Thoracic aorta (tissue), 2 donors: ENCODE measurements around the gene SHISA2. TPM values are rescaled to one million over a fixed set of nuclear protein-coding genes. Genes with fewer than 3 reads are reported as not detected.

Experiments
- ATAC-seq: fragments of 150-250 bp; one replicate; pipeline ENCODE4 v1.8.0; 2017; ENCODE audit warnings: low read depth; ENCODE audit not compliant: insufficient number of reproducible peaks, low FRiP score
- DNase-seq: peaks from one replicate; pipeline ENCODE4 v3.0.0-alpha.2; 2020; ENCODE audit warnings: low spot score
- H3K27ac ChIP-seq, 2 donors: fragments of 200-600 bp; sonication (generic); 1 replicate in 1 of 2; 2 replicates in 1 of 2; pipeline ENCODE4 v1.5.1; 2016; ENCODE audit warnings: mild to moderate bottlenecking in 2 of 2, moderate library complexity in 2 of 2
- H3K27me3 ChIP-seq: fragments of 200-600 bp; sonication (generic); replicated peaks from 2 replicates; pipeline ENCODE4 v1.6.0; 2016; ENCODE audit warnings: mild to moderate bottlenecking; ENCODE audit not compliant: insufficient read depth
- H3K36me3 ChIP-seq: fragments of 200-600 bp; sonication (generic); one replicate; pipeline ENCODE4 v1.5.1; 2016
- H3K4me1 ChIP-seq, 2 donors: fragments of 200-600 bp; sonication (generic); 1 replicate in 1 of 2; 2 replicates in 1 of 2; pipeline versions ENCODE4 v1.5.1 to v1.6.0; 2016; ENCODE audit warnings: low read depth in 2 of 2, mild to moderate bottlenecking in 1 of 2; ENCODE audit not compliant: control insufficient read depth in 1 of 2
- H3K4me3 ChIP-seq: fragments of 200-600 bp; sonication (generic); 2 replicates; pipeline ENCODE4 v1.5.1; 2016; ENCODE audit warnings: mild to moderate bottlenecking
- H3K9me3 ChIP-seq: fragments of 200-600 bp; sonication (generic); 2 replicates; pipeline ENCODE4 v1.5.1; 2016
- CTCF ChIP-seq: fragments of 200-600 bp; sonication (generic); IDR thresholded peaks from one replicate; pipeline ENCODE4 v1.5.1; 2019; ENCODE audit warnings: antibody characterized with exemption
- total RNA-seq, 2 donors: library from RNA; depleted of rRNA; stranded (reverse); fragments of >200 nt; gene quantifications; one replicate each; pipeline versions ENCODE4 v1.1.0 to v1.2.3, GENCODE V29; 2016

Gene SHISA2
- total RNA-seq, 2 donors from 2014 or later = 0.35 to 0.54 TPM

- H3K36me3 ChIP-seq = no peaks in the 10 kb centered on the region
- peak; percentile 46 for TF ChIP-seq CTCF
- H3K4me3 ChIP-seq = no peak overlapping the region
- H3K4me1 ChIP-seq = no peaks in the 10 kb centered on the region
- H3K27ac ChIP-seq = no peak overlapping the region
- ATAC-seq = no peak
- no peaks in the 10 kb centered on the region for H3K9me3 ChIP-seq
- no peak for DNase-seq
- no peaks in the 10 kb centered on the region for H3K27me3 ChIP-seq
Measured at GRCh38 chr13:26062853-26063444, 11.1 kb upstream of the SHISA2 start.

GRCh38 chr13:26061947-26062346, 10.1 kb upstream of the SHISA2 start:
- no peak for ATAC-seq
- DNase-seq = no peak

GRCh38 chr13:26061256-26061655, 9.4 kb upstream of the SHISA2 start:
- H3K4me1 ChIP-seq = no peaks in the 10 kb centered on the region
- no peak for ATAC-seq
- H3K4me3 ChIP-seq = no peak overlapping the region
- no peaks in the 10 kb centered on the region for H3K9me3 ChIP-seq
- no peak overlapping the region for H3K27ac ChIP-seq
- no peaks in the 10 kb centered on the region for H3K27me3 ChIP-seq
- H3K36me3 ChIP-seq = no peaks in the 10 kb centered on the region
- DNase-seq = no peak
- TF ChIP-seq CTCF = no peak

More at GRCh38 chr13:26061947-26062346, 10.1 kb upstream of the SHISA2 start:
- Histone ChIP-seq H3K4me1 (no peaks in the 10 kb centered on the region), H3K4me3 (no peak overlapping the region), H3K27ac (no peak overlapping the region), H3K27me3 (no peaks in the 10 kb centered on the region), H3K36me3 (no peaks in the 10 kb centered on the region), H3K9me3 (no peaks in the 10 kb centered on the region)
- no peak for TF ChIP-seq CTCF

- ATAC-seq (no peak), DNase-seq (no peak)
- Histone ChIP-seq H3K27me3 (no peaks in the 10 kb centered on the region), H3K4me3 (no peak overlapping the region), H3K27ac (no peak overlapping the region), H3K36me3 (no peaks in the 10 kb centered on the region), H3K9me3 (no peaks in the 10 kb centered on the region), H3K4me1 (no peaks in the 10 kb centered on the region)
- no peak for TF ChIP-seq CTCF
Measured at GRCh38 chr13:26060357-26060756, 8.5 kb upstream of the SHISA2 start.

GRCh38 chr13:26058704-26059103, 6.9 kb upstream of the SHISA2 start:
- Histone ChIP-seq H3K9me3 (no peaks in the 10 kb centered on the region), H3K27me3 (no peaks in the 10 kb centered on the region), H3K36me3 (no peaks in the 10 kb centered on the region), H3K27ac (no peak overlapping the region), H3K4me3 (no peak overlapping the region), H3K4me1 (no peaks in the 10 kb centered on the region)
- TF ChIP-seq CTCF = no peak
- ATAC-seq (no peak), DNase-seq (no peak)
